Measurements from ENCODE around the gene SLC6A17. TPM values are rescaled to one million over a fixed set of nuclear protein-coding genes. Genes with fewer than 3 reads are reported as not detected.
A peak's percentile ranks its signal among the peaks of the same experiment; 100 is the strongest.

Gene SLC6A17
- total RNA-seq, 1 donor from 2014 or later = not detected

GRCh38 chr1:110218137-110218536 is 67.8 kb downstream of the SLC6A17 start:
- DNase-seq (ENCODE audit: low read depth, low spot score) = no peak

- DNase-seq (ENCODE audit: low read depth, low spot score) = no peak
Measured at GRCh38 chr1:110218739-110219138, 68.4 kb downstream of the SLC6A17 start.

- DNase-seq (ENCODE audit: low read depth, low spot score) = no peak
Measured at GRCh38 chr1:110220324-110220723, 70.0 kb downstream of the SLC6A17 start.

- no peak for DNase-seq (ENCODE audit: low read depth, low spot score)
Measured at GRCh38 chr1:110221119-110221518, 70.8 kb downstream of the SLC6A17 start.

- DNase-seq (ENCODE audit: low read depth, low spot score) = no peak
Measured at GRCh38 chr1:110223127-110223526, 72.8 kb downstream of the SLC6A17 start.

- DNase-seq (ENCODE audit: low read depth, low spot score) = no peak
Measured at GRCh38 chr1:110223581-110223980, 73.3 kb downstream of the SLC6A17 start.

GRCh38 chr1:110224240-110224995 is 74.1 kb downstream of the SLC6A17 start:
- no peak for DNase-seq (ENCODE audit: low read depth, low spot score)

- no peak for DNase-seq (ENCODE audit: low read depth, low spot score)
Measured at GRCh38 chr1:110225212-110225611, 74.9 kb downstream of the SLC6A17 start.

- no peak for DNase-seq (ENCODE audit: low read depth, low spot score)
Measured at GRCh38 chr1:110225756-110226404, 75.6 kb downstream of the SLC6A17 start.

GRCh38 chr1:110227774-110228173 is 77.5 kb downstream of the SLC6A17 start:
- no peak for DNase-seq (ENCODE audit: low read depth, low spot score)

- DNase-seq (ENCODE audit: low read depth, low spot score) = no peak
Measured at GRCh38 chr1:110228381-110228780, 78.1 kb downstream of the SLC6A17 start.

GRCh38 chr1:110228869-110229268 is 78.6 kb downstream of the SLC6A17 start:
- no peak for DNase-seq (ENCODE audit: low read depth, low spot score)

- no peak for DNase-seq (ENCODE audit: low read depth, low spot score)
Measured at GRCh38 chr1:110229348-110230001, 79.2 kb downstream of the SLC6A17 start.

GRCh38 chr1:110230381-110231199 is 80.3 kb downstream of the SLC6A17 start:
- DNase-seq (ENCODE audit: low read depth, low spot score) = no peak

- DNase-seq (ENCODE audit: low read depth, low spot score) = no peak
Measured at GRCh38 chr1:110233861-110234260, 83.6 kb downstream of the SLC6A17 start.

- no peak for DNase-seq (ENCODE audit: low read depth, low spot score)
Measured at GRCh38 chr1:110234691-110235090, 84.4 kb downstream of the SLC6A17 start.

GRCh38 chr1:110235181-110235833 is 85.0 kb downstream of the SLC6A17 start:
- peak; percentile 47 for DNase-seq (ENCODE audit: low read depth, low spot score)

GRCh38 chr1:110235834-110236682 is 85.8 kb downstream of the SLC6A17 start:
- DNase-seq (ENCODE audit: low read depth, low spot score) = peak; percentile 39

GRCh38 chr1:110237386-110238152 is 87.3 kb downstream of the SLC6A17 start:
- no peak for DNase-seq (ENCODE audit: low read depth, low spot score)

All from pulmonary artery endothelial cell (primary cell).